GM12801 (cell line): ENCODE data around the gene DOCK6.

Experiments
- TF ChIP-seq, protein P1 (sequence below): IDR thresholded peaks from one replicate; pipeline ENCODE4 v1.5.1; 2011; ENCODE audit warnings: control low read depth; ENCODE audit not compliant: insufficient read length; ENCODE audit errors: extremely low read depth

DOCK6 gene

GRCh38 chr19:11202488-11203193 is 59.7 kb downstream of the DOCK6 start:
- TF ChIP-seq, protein P1, sequence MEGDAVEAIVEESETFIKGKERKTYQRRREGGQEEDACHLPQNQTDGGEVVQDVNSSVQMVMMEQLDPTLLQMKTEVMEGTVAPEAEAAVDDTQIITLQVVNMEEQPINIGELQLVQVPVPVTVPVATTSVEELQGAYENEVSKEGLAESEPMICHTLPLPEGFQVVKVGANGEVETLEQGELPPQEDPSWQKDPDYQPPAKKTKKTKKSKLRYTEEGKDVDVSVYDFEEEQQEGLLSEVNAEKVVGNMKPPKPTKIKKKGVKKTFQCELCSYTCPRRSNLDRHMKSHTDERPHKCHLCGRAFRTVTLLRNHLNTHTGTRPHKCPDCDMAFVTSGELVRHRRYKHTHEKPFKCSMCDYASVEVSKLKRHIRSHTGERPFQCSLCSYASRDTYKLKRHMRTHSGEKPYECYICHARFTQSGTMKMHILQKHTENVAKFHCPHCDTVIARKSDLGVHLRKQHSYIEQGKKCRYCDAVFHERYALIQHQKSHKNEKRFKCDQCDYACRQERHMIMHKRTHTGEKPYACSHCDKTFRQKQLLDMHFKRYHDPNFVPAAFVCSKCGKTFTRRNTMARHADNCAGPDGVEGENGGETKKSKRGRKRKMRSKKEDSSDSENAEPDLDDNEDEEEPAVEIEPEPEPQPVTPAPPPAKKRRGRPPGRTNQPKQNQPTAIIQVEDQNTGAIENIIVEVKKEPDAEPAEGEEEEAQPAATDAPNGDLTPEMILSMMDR, result no peak

DNA sequence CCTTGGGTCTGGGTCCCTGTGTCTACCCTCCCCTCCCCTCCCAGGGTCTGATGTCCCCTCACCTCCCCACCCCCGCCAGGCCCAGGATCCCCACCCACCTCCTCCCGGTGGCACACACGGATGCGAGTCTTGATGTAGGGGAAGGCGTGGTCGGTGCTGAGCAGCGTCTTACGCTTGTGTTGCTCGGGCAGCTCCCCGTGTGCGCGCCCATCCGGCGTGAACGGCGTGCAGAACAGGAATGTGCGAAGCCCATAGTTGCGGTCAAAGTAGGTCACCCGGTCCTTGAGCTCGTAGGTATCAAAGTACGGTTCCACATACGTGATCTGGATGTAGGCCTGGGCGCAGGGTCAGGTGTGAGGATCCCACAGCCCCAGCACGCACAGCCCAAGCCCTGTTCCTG is 60.5 kb downstream of the DOCK6 start:
- TF ChIP-seq, protein P1, result no peak

DNA sequence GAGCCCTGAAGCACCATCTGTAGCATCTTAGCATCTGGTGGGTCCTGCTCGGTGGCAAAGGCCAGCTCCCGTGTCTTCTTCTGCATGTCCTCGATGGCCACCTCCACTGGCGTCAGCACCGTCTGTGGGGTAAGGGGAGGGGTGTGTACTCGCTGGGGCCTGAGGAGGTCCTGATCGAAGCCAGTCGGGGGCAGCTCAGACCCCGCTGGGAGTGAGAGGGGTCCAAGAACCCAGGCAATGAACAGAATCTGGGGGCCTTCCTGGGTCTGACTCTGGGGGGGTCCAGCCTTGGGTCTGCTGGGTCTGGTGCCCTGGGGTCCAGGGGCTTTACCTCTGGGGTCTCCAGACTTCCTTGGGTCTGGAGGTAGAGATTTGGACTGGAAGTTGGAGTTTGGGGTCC is 61.4 kb downstream of the DOCK6 start:
- TF ChIP-seq, protein P1, result no peak

GRCh38 chr19:11200015-11200574 is 62.2 kb downstream of the DOCK6 start:
- TF ChIP-seq, protein P1, result no peak

DNA sequence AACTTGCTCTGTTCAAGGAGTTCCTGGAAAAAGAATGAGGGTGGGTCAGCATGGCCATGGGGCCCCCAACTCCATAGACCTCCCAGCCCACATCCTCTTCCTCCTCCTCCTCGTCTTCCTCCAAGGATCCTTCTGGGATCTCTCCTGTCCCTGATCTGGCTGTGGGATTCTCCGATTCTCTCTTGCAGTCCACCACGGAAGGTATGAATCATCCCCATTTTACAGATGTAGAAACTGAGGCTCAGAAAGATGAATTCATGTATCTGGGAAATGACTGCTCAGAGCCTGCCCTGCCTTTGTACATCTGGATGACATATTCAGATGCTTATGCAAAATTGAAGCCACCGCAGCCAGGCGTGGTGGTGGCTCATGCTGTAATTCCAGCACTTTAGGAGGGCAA is 62.8 kb downstream of the DOCK6 start:
- TF ChIP-seq, protein P1, result no peak

DNA sequence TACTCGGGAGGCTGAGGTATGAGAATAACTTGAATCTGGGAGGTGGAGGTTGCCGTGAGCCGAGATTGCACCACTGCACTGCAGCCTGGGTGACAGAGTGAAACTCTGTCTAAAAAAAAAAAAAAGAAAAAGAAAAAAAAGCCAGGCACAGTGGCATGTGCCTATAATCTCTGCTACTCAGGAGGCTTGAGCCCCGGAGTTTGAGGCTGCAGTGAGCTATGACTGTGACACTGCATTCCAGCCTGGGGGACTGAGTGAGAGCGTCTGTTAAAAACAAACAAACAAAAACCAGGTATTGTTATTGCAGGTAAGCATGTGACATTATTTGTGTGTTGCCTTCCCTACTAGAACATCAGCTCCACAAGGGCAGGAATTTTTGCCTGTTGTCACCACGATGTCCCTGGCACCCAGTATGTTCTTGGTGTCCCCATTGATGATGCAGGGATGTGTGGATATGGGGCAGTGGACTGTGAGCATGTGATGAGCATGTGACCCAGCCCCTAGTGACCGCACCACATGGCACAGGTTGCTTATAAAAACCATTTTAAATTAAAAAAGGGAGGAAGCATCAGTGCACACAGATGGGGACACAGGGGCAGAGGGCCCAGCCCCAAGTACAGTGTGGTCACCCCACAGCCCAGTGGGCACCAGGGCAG is 63.4 kb downstream of the DOCK6 start:
- TF ChIP-seq, protein P1, result no peak

DNA sequence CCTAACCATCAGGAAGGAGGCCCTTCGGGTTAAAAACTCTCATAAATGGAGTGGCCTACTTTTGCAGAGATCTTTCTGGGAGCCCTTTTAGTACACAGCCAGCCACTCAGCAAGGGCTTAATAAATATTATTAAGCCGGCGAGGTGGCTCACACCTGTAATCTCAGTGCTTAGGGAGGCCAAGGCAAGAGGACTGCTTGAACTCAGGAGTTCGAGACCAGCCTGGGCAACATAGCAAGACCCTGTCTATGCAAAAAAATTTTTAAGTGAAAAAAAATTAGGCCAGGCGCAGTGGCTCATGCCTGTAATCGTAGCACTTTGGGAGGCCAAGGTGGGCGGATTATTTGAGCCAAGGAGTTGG is 64.2 kb downstream of the DOCK6 start:
- TF ChIP-seq, protein P1, result no peak
